ENCODE measurements around the gene IGFBP1.

GRCh38 chr7:45884136-45884535 is 4.2 kb upstream of the IGFBP1 start:
- TF ChIP-seq POLR2A (IDR thresholded peaks at IDR 0.05) (no peak), CTCF (IDR thresholded peaks at IDR 0.05) (no peak)
